Measurements from ENCODE around the gene SCLY. TPM values are rescaled to one million over a fixed set of nuclear protein-coding genes. Genes with fewer than 3 reads are reported as not detected.

Gene SCLY
- polyA plus RNA-seq, 1 of the 3 experiments (the other 2 are of a cell fraction) = 20.9 TPM

DNA sequence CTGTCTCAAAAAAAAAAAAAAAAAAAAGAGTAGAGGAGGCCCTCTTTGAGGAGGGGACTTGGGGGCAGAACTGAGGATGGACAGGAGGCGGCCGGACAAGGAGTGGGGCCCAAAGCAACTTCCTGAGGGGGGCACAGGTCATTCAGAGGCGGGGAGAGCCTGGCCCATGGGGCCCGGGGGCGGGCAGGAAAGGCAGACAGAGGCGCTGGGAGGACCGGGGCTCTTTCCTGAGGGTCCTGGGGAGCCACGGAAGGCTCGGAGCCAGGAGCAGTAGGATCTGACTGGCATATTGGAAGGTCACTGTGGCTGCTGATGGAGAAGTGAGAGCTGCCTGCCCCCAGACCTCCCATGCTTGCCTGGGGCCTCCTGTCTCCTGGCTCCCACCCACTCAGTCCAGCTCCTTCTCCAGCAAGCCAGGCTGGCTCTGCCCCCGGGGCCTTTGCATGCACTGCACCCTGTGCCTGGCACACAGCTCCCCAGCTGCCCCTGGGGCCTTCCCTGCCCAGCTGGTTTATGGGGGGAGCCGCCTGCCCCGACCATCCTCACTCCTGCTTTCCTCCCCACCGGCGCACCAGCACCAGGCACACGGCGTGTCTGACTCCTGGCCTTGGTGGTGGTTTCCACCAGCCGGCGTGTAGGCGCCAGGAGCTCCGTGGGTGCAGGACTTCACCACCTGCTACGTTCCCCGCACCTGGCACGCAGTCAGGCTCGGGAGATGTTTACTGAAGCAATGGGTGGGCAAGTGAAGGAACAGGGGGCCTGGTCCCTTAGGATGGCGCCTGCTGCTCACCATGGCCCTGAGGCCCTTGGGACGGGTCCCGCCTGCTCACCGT is 44.9 kb downstream of the SCLY start:
- POLR2A ChIA-PET = interaction anchor here (1.0 kb wide), 1 partner anchor 12 kb away, joined by 3 read pairs; no protein-coding TSS in a partner anchor
- Histone ChIP-seq H3K9me3 (no peaks in the 10 kb centered on the region), H3K4me1 (ENCODE audit: control insufficient read depth in 1 of 2, insufficient read depth in 2 of 2, low read depth in 1 of 2, low read length in 1 of 2) (peaks cover 0 to 12% of the 10 kb centered on the region in 2 experiments; a peak in 1 of 4 replicates), H3K27me3 (ENCODE audit: insufficient read depth) (no peaks in the 10 kb centered on the region), H2AFZ (ENCODE audit: low read depth) (no peak overlapping the region), H3K4me3 (ENCODE audit: low read depth in 2 of 2, low read length in 1 of 2) (no peak overlapping the region), H3K9me2 (no peaks in the 10 kb centered on the region), H3K27ac (ENCODE audit: low read depth in 2 of 2, low read length in 1 of 2) (no peak overlapping the region), H3K4me2 (no peak overlapping the region), H3F3A (replicated peaks; ENCODE audit: insufficient read depth) (no peaks in the 10 kb centered on the region), H3K79me2 (ENCODE audit: insufficient read depth) (no peaks in the 10 kb centered on the region), H4K20me1 (ENCODE audit: insufficient read depth) (no peaks in the 10 kb centered on the region), H3K36me3 (replicated peaks in 1 of 2; ENCODE audit: control insufficient read depth in 1 of 2, insufficient read depth in 2 of 2, low read length in 1 of 2) (no peaks in the 10 kb centered on the region), H3K9ac (no peak overlapping the region)
- TF ChIP-seq, protein P1, sequence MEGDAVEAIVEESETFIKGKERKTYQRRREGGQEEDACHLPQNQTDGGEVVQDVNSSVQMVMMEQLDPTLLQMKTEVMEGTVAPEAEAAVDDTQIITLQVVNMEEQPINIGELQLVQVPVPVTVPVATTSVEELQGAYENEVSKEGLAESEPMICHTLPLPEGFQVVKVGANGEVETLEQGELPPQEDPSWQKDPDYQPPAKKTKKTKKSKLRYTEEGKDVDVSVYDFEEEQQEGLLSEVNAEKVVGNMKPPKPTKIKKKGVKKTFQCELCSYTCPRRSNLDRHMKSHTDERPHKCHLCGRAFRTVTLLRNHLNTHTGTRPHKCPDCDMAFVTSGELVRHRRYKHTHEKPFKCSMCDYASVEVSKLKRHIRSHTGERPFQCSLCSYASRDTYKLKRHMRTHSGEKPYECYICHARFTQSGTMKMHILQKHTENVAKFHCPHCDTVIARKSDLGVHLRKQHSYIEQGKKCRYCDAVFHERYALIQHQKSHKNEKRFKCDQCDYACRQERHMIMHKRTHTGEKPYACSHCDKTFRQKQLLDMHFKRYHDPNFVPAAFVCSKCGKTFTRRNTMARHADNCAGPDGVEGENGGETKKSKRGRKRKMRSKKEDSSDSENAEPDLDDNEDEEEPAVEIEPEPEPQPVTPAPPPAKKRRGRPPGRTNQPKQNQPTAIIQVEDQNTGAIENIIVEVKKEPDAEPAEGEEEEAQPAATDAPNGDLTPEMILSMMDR (IDR thresholded peaks at IDR 0.05) = no peak
- no peak for TF ChIP-seq MEF2A (IDR thresholded peaks at IDR 0.05; ENCODE audit: borderline replicate concordance, low read depth)
- TF ChIP-seq, protein P2, sequence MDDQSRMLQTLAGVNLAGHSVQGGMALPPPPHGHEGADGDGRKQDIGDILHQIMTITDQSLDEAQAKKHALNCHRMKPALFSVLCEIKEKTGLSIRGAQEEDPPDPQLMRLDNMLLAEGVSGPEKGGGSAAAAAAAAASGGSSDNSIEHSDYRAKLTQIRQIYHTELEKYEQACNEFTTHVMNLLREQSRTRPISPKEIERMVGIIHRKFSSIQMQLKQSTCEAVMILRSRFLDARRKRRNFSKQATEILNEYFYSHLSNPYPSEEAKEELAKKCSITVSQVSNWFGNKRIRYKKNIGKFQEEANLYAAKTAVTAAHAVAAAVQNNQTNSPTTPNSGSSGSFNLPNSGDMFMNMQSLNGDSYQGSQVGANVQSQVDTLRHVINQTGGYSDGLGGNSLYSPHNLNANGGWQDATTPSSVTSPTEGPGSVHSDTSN (IDR thresholded peaks at IDR 0.05) = no peak
- TF ChIP-seq FOXM1 (IDR thresholded peaks at IDR 0.05; ENCODE audit: low read depth) = no peak
- no peak for TF ChIP-seq YY1 (IDR thresholded peaks at IDR 0.05; ENCODE audit: low read depth)
- no peak for TF ChIP-seq POLR2AphosphoS5 (IDR thresholded peaks at IDR 0.05; ENCODE audit: low read depth, low read length)
- TF ChIP-seq NFIC (IDR thresholded peaks at IDR 0.05; ENCODE audit: borderline replicate concordance) = no peak
- TF ChIP-seq RXRA (IDR thresholded peaks at IDR 0.05; ENCODE audit: borderline replicate concordance, low read depth) = no peak
- TF ChIP-seq JUND (IDR thresholded peaks at IDR 0.05) = no peak
- TF ChIP-seq TEAD4 (IDR thresholded peaks at IDR 0.05; ENCODE audit: borderline replicate concordance, insufficient read depth) = no peak
- TF ChIP-seq RCOR1 (IDR thresholded peaks at IDR 0.05; ENCODE audit: low read length) = no peak
- TF ChIP-seq, protein P3, sequence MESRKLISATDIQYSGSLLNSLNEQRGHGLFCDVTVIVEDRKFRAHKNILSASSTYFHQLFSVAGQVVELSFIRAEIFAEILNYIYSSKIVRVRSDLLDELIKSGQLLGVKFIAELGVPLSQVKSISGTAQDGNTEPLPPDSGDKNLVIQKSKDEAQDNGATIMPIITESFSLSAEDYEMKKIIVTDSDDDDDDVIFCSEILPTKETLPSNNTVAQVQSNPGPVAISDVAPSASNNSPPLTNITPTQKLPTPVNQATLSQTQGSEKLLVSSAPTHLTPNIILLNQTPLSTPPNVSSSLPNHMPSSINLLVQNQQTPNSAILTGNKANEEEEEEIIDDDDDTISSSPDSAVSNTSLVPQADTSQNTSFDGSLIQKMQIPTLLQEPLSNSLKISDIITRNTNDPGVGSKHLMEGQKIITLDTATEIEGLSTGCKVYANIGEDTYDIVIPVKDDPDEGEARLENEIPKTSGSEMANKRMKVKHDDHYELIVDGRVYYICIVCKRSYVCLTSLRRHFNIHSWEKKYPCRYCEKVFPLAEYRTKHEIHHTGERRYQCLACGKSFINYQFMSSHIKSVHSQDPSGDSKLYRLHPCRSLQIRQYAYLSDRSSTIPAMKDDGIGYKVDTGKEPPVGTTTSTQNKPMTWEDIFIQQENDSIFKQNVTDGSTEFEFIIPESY (IDR thresholded peaks at IDR 0.05; ENCODE audit: borderline replicate concordance, low read depth) = no peak
- no peak for TF ChIP-seq ELF1 (IDR thresholded peaks at IDR 0.05)
- TF ChIP-seq, protein P4, sequence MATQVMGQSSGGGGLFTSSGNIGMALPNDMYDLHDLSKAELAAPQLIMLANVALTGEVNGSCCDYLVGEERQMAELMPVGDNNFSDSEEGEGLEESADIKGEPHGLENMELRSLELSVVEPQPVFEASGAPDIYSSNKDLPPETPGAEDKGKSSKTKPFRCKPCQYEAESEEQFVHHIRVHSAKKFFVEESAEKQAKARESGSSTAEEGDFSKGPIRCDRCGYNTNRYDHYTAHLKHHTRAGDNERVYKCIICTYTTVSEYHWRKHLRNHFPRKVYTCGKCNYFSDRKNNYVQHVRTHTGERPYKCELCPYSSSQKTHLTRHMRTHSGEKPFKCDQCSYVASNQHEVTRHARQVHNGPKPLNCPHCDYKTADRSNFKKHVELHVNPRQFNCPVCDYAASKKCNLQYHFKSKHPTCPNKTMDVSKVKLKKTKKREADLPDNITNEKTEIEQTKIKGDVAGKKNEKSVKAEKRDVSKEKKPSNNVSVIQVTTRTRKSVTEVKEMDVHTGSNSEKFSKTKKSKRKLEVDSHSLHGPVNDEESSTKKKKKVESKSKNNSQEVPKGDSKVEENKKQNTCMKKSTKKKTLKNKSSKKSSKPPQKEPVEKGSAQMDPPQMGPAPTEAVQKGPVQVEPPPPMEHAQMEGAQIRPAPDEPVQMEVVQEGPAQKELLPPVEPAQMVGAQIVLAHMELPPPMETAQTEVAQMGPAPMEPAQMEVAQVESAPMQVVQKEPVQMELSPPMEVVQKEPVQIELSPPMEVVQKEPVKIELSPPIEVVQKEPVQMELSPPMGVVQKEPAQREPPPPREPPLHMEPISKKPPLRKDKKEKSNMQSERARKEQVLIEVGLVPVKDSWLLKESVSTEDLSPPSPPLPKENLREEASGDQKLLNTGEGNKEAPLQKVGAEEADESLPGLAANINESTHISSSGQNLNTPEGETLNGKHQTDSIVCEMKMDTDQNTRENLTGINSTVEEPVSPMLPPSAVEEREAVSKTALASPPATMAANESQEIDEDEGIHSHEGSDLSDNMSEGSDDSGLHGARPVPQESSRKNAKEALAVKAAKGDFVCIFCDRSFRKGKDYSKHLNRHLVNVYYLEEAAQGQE (IDR thresholded peaks at IDR 0.05; ENCODE audit: low read depth, low read length) = no peak
- TF ChIP-seq, protein P5, sequence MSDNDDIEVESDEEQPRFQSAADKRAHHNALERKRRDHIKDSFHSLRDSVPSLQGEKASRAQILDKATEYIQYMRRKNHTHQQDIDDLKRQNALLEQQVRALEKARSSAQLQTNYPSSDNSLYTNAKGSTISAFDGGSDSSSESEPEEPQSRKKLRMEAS (IDR thresholded peaks at IDR 0.05; ENCODE audit: low read depth) = no peak
- no peak for TF ChIP-seq NRF1 (IDR thresholded peaks at IDR 0.05; ENCODE audit: low read depth, low read length)
- TF ChIP-seq SIN3A (IDR thresholded peaks at IDR 0.05; ENCODE audit: borderline replicate concordance, low read depth, low read length) = no peak
- TF ChIP-seq GABPA (IDR thresholded peaks at IDR 0.05; ENCODE audit: low read depth) = no peak
- TF ChIP-seq FOSL2 (IDR thresholded peaks at IDR 0.05; ENCODE audit: borderline replicate concordance, low read depth) = no peak
- CTCF ChIA-PET = interaction anchor here (1.1 to 1.3 kb wide), 3 partner anchors 29 to 247 kb away, joined by 3 to 4 read pairs (median 3); no protein-coding TSS in a partner anchor
- WGBS (ENCODE audit: low lambda C conversion rate) = 82% methylated on average over 19 of the region's 28 CpGs
- peak; percentile 41 for DNase-seq

Data from SK-N-SH (cell line).